ENCODE measurements around the gene HDGFL3. TPM values are rescaled to one million over a fixed set of nuclear protein-coding genes. Genes with fewer than 3 reads are reported as not detected.
"Not testable (repeated sequence)": the region's sequence is repeated elsewhere in the genome, so short reads cannot be mapped to it uniquely, and the experiment has no call there.

HDGFL3 gene
- total RNA-seq, 1 donor: 27.5 TPM

DNA sequence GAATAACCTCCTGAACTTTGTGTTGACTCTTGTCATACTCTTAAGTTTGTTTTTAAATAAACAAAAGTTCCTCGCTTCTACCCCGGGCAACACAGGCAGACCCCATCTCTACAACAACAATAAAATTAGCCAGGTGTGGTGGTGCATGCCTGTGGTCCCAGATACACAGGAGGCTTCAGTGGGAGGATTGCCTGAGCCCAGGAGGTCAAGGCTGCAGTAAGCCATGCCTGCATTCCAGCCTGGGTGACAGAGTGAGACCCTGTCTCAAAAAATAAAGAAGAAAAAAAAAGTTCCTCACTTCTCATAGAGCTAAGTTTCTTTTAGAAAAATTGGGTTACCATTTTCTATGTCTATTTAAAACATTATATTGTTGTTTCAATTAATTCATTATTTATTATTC lies 29.2 kb downstream of the HDGFL3 start:
- H3K27ac ChIP-seq (ENCODE audit: low read depth, low read length): no peak overlapping the region
- peaks cover 3% of the 10 kb centered on the region for H4K20me1 ChIP-seq (ENCODE audit: insufficient read depth, low read length)
- no peak overlapping the region for H2AFZ ChIP-seq (ENCODE audit: low read length)
- no peaks in the 10 kb centered on the region for H3K4me1 ChIP-seq (ENCODE audit: insufficient read depth, low read length)
- H3K4me3 ChIP-seq (ENCODE audit: insufficient read depth, low read length): no peak overlapping the region
- H3K27me3 ChIP-seq (ENCODE audit: insufficient read depth, low read length): no peaks in the 10 kb centered on the region
- no peak overlapping the region for H3K4me2 ChIP-seq (ENCODE audit: insufficient read depth, low read length)
- no peak for DNase-seq (ENCODE audit: insufficient read length, low spot score, missing footprints)
- no peaks in the 10 kb centered on the region for H3K9me3 ChIP-seq (ENCODE audit: low read depth, low read length)
- no peaks in the 10 kb centered on the region for H3K36me3 ChIP-seq (ENCODE audit: insufficient read depth, low read length)
- H3K79me2 ChIP-seq (ENCODE audit: insufficient read depth, low read length): peaks cover 45% of the 10 kb centered on the region
- TF ChIP-seq, protein P1, sequence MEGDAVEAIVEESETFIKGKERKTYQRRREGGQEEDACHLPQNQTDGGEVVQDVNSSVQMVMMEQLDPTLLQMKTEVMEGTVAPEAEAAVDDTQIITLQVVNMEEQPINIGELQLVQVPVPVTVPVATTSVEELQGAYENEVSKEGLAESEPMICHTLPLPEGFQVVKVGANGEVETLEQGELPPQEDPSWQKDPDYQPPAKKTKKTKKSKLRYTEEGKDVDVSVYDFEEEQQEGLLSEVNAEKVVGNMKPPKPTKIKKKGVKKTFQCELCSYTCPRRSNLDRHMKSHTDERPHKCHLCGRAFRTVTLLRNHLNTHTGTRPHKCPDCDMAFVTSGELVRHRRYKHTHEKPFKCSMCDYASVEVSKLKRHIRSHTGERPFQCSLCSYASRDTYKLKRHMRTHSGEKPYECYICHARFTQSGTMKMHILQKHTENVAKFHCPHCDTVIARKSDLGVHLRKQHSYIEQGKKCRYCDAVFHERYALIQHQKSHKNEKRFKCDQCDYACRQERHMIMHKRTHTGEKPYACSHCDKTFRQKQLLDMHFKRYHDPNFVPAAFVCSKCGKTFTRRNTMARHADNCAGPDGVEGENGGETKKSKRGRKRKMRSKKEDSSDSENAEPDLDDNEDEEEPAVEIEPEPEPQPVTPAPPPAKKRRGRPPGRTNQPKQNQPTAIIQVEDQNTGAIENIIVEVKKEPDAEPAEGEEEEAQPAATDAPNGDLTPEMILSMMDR (IDR thresholded peaks at IDR 0.05; ENCODE audit: extremely low read depth, low read depth, low read length): no peak

DNA sequence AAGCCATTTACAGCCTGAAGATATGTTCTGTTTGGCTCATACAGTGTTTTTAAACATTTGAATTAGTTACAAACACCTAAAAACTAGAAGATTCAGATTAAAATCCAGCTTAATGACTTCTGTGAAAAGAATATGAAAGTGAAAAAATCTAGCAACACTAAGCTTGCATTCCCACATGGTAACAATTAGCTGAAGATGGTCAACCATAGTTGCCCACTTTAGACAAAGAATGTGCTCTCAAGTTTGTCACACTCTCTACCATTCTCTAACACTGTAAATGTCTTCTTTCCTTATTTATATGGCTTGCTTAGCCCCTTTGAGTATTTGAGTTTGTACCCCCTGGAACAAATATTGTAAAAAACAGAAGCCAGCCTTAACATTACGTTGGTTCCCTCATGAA lies 32.7 kb downstream of the HDGFL3 start:
- H3K4me3 ChIP-seq (ENCODE audit: insufficient read depth, low read length): no peak overlapping the region
- peaks cover 54% of the 10 kb centered on the region for H3K79me2 ChIP-seq (ENCODE audit: insufficient read depth, low read length)
- no peaks in the 10 kb centered on the region for H3K36me3 ChIP-seq (ENCODE audit: insufficient read depth, low read length)
- no peak overlapping the region for H3K27ac ChIP-seq (ENCODE audit: low read depth, low read length)
- no peaks in the 10 kb centered on the region for H3K4me1 ChIP-seq (ENCODE audit: insufficient read depth, low read length)
- H4K20me1 ChIP-seq (ENCODE audit: insufficient read depth, low read length): peaks cover 13% of the 10 kb centered on the region
- TF ChIP-seq, protein P1 (IDR thresholded peaks at IDR 0.05; ENCODE audit: extremely low read depth, low read depth, low read length): no peak
- H3K4me2 ChIP-seq (ENCODE audit: insufficient read depth, low read length): no peak overlapping the region
- no peak overlapping the region for H2AFZ ChIP-seq (ENCODE audit: low read length)
- no peak for DNase-seq (ENCODE audit: insufficient read length, low spot score, missing footprints)
- no peaks in the 10 kb centered on the region for H3K27me3 ChIP-seq (ENCODE audit: insufficient read depth, low read length)
- no peaks in the 10 kb centered on the region for H3K9me3 ChIP-seq (ENCODE audit: low read depth, low read length)

DNA sequence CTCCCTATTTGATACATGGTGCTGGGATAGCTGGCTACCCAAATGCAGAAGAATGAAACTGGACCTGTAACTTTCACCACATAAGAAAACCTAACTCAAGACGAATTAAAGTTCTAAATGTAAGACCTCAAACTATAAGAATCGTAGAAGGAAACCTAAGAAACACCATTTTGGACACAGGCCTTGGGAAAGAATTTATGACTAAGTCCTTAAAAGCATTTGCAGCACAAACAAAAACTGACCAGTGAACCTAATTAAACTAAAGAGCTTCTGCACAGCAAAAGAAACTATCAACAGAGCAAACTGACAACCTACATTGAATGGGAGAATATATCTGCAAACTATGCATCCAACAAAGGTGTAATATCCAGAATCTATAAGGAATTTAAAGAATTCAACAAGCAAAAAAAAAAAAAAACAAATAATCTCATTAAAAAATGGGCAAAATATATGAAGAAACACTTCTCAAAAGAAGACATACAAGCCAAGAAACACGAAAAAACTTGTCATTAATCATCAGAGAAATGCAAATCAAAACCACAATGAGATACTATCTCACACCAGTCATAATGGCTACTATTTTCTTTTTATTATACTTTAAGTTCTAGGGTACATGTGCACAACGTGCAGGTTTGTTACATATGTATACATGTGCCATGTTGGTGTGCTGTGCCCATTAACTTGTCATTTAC lies 37.0 kb downstream of the HDGFL3 start:
- Histone ChIP-seq H3K27me3 (ENCODE audit: insufficient read depth, low read length) (no peaks in the 10 kb centered on the region), H3K79me2 (ENCODE audit: insufficient read depth, low read length) (peaks cover 71% of the 10 kb centered on the region), H2AFZ (ENCODE audit: low read length) (peak overlapping the region; percentile 10), H3K4me2 (ENCODE audit: insufficient read depth, low read length) (no peak overlapping the region), H3K36me3 (ENCODE audit: insufficient read depth, low read length) (no peaks in the 10 kb centered on the region), H3K27ac (ENCODE audit: low read depth, low read length) (no peak overlapping the region), H4K20me1 (ENCODE audit: insufficient read depth, low read length) (peaks cover 16% of the 10 kb centered on the region), H3K4me1 (ENCODE audit: insufficient read depth, low read length) (no peaks in the 10 kb centered on the region), H3K4me3 (ENCODE audit: insufficient read depth, low read length) (no peak overlapping the region), H3K9me3 (ENCODE audit: low read depth, low read length) (no peaks in the 10 kb centered on the region)
- DNase-seq (ENCODE audit: insufficient read length, low spot score, missing footprints): no peak
- TF ChIP-seq, protein P1 (IDR thresholded peaks at IDR 0.05; ENCODE audit: extremely low read depth, low read depth, low read length): no peak

DNA sequence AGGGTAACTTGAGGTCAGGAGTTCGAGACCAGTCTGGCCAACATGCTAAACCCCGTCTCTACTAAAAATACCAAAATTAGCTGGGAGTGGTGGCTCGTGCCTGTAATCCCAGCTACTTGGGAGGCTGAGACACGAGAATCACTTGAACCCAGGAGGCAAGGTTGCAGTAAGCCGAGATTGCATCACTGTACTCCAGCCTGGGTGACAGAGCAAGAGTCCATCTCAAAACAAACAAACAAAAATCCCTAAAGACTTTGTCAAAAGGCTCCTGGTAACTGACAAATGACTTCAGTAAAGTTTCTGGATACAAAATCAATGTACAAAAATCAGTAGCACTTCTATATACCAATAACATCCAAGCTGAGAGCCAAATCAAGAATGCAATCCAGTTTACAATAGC lies 38.0 kb downstream of the HDGFL3 start:
- peaks cover 74% of the 10 kb centered on the region for H3K79me2 ChIP-seq (ENCODE audit: insufficient read depth, low read length)

More for the DNA sequence above, 38.0 kb downstream of the HDGFL3 start:
- not testable (repeated sequence) for H3K27ac ChIP-seq (ENCODE audit: low read depth, low read length); H2AFZ ChIP-seq (ENCODE audit: low read length); H3K4me3 ChIP-seq (ENCODE audit: insufficient read depth, low read length); H3K9me3 ChIP-seq (ENCODE audit: low read depth, low read length); H3K27me3 ChIP-seq (ENCODE audit: insufficient read depth, low read length); DNase-seq (ENCODE audit: insufficient read length, low spot score, missing footprints); H3K4me2 ChIP-seq (ENCODE audit: insufficient read depth, low read length); H3K36me3 ChIP-seq (ENCODE audit: insufficient read depth, low read length); H3K4me1 ChIP-seq (ENCODE audit: insufficient read depth, low read length)
- peaks cover 18% of the 10 kb centered on the region for H4K20me1 ChIP-seq (ENCODE audit: insufficient read depth, low read length)
